GM03348 (cell line): ENCODE data around the gene FBXO39.
"Not testable (repeated sequence)": the region's sequence is repeated elsewhere in the genome, so short reads cannot be mapped to it uniquely, and the experiment has no call there.

Experiments used
- DNase-seq: peaks from one replicate; pipeline ENCODE4 v3.0.0; 2012; ENCODE audit warnings: low spot score

Gene FBXO39

GRCh38 chr17:6775871-6776405 is at the start of gene FBXO39:
FBXO39 (plus strand) TSS chr17:6776215; CDS start chr17:6779869, 3,654 bp downstream.
- peak; percentile 47 for DNase-seq

- DNase-seq = no peak
Measured at GRCh38 chr17:6729531-6729930, 46.5 kb upstream of the FBXO39 start.

GRCh38 chr17:6746665-6747064 is 29.4 kb upstream of the FBXO39 start:
- not testable (repeated sequence) for DNase-seq

GRCh38 chr17:6748617-6749016 is 27.4 kb upstream of the FBXO39 start:
- DNase-seq = no peak

- DNase-seq = no peak
Measured at GRCh38 chr17:6749519-6749918, 26.5 kb upstream of the FBXO39 start.

- DNase-seq = peak; percentile 95
Measured at GRCh38 chr17:6752068-6752909, 23.7 kb upstream of the FBXO39 start.

- DNase-seq = peak; percentile 76
Measured at GRCh38 chr17:6753006-6753445, 23.0 kb upstream of the FBXO39 start.

- DNase-seq = no peak
Measured at GRCh38 chr17:6753546-6753945, 22.5 kb upstream of the FBXO39 start.

- DNase-seq = peak; percentile 82
Measured at GRCh38 chr17:6755281-6755680, 20.7 kb upstream of the FBXO39 start.

- DNase-seq = peak; percentile 62
Measured at GRCh38 chr17:6755731-6756184, 20.3 kb upstream of the FBXO39 start, which contains the start of gene XAF1. XAF1 (plus strand) TSS chr17:6756046; CDS start chr17:6756079, 33 bp downstream.

- peak; percentile 22 for DNase-seq
Measured at GRCh38 chr17:6756425-6757031, 19.5 kb upstream of the FBXO39 start.

GRCh38 chr17:6757747-6758146 is 18.3 kb upstream of the FBXO39 start:
- no peak for DNase-seq

- DNase-seq = no peak
Measured at GRCh38 chr17:6761779-6762178, 14.2 kb upstream of the FBXO39 start.

- DNase-seq = no peak
Measured at GRCh38 chr17:6768447-6768846, 7.6 kb upstream of the FBXO39 start.

GRCh38 chr17:6772016-6772415 is 4.0 kb upstream of the FBXO39 start:
- no peak for DNase-seq

GRCh38 chr17:6774906-6775305 is 1.1 kb upstream of the FBXO39 start:
- not testable (repeated sequence) for DNase-seq

- DNase-seq = no peak
Measured at GRCh38 chr17:6779411-6779810, 3.4 kb downstream of the FBXO39 start.

GRCh38 chr17:6780001-6780400 is 4.0 kb downstream of the FBXO39 start:
- no peak for DNase-seq

- DNase-seq = no peak
Measured at GRCh38 chr17:6780886-6781285, 4.9 kb downstream of the FBXO39 start.

- DNase-seq = no peak
Measured at GRCh38 chr17:6782244-6782643, 6.2 kb downstream of the FBXO39 start.

- DNase-seq = peak; percentile 74
Measured at GRCh38 chr17:6786618-6787017, 10.6 kb downstream of the FBXO39 start.

- DNase-seq = no peak
Measured at GRCh38 chr17:6787081-6787693, 11.2 kb downstream of the FBXO39 start.
